ENCODE results near the gene ACTC1.

DNA sequence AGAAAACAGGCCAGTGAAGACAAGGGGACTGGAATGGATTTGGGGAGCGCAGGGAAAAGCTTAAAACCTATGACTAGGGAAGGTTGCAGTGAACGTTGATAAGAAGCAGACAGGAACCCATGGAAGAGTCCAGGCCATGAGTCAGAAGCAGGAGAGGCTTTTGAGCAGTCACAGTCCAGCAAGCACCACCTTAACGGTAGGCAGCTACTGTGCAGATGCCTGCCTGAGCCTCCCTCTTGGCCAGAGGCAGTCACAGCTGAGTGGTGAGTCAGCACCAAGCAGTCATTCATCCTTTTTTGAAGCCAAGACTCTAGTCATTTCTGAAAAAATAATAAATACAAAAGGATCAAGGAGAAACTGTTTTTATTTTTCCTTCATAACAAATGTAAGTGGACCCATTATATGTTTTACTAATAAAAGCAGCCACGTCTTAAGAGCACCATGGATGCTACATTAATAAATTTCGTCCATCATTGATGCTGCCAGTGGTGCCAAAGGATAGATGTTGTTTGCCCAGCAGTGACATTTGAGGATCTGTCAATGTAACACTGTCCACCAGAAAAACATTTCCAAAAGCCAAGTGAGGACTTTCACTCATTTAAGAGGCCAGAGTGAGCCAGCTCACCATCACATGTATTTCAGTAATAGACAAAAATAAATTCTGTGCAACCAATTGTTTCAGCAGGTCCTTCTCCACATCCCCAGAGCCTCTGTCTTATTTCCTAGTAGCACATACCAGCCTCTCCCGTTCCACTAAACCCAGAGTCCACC lies 42.1 kb upstream of the ACTC1 start:
- no peak for TF ChIP-seq POLR2A (IDR thresholded peaks at IDR 0.05)
- TF ChIP-seq, protein P1, sequence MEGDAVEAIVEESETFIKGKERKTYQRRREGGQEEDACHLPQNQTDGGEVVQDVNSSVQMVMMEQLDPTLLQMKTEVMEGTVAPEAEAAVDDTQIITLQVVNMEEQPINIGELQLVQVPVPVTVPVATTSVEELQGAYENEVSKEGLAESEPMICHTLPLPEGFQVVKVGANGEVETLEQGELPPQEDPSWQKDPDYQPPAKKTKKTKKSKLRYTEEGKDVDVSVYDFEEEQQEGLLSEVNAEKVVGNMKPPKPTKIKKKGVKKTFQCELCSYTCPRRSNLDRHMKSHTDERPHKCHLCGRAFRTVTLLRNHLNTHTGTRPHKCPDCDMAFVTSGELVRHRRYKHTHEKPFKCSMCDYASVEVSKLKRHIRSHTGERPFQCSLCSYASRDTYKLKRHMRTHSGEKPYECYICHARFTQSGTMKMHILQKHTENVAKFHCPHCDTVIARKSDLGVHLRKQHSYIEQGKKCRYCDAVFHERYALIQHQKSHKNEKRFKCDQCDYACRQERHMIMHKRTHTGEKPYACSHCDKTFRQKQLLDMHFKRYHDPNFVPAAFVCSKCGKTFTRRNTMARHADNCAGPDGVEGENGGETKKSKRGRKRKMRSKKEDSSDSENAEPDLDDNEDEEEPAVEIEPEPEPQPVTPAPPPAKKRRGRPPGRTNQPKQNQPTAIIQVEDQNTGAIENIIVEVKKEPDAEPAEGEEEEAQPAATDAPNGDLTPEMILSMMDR (IDR thresholded peaks at IDR 0.05), result no peak
